ENCODE results near the gene PRKAR2B. TPM values are rescaled to one million over a fixed set of nuclear protein-coding genes. Genes with fewer than 3 reads are reported as not detected.

The PRKAR2B gene
- total RNA-seq, 1 donor from 2014 or later = 21.8 TPM

DNA sequence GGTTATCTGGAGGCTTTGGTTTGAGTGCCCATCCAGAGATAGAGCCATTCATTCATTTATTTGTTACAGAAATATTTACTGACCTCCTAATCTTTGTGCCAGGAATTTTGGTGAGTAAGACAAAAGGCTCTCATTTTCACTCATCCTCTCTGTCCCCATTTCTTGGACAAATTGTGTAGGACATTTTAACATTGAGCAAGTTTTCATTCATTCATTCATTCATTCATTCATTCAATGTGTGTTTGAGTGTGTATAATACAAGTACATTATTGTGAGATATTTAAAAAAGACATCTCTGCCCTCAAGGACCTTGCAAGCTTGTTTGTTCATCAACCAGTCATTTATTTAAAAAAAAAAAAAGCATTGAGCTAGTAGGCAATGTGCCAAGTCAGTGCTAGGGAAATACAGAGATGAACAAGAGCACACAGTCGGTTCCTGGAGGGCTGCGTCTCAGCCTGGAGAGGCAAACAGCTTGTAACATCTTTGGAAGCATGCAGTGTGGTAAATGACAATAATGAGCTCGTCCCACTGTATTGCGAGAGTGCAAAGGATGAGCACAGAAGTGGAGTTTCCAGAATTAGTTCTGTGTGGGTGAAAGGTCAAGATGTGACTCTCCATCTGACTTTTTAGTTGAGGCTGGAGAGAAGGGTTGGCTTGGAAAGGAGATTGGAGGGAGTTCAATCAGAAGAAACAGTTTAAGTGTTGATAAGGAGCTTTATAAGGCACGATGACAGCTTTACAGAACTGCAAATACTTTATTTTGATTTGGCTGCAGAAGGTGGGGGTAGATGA, 73.8 kb downstream of the PRKAR2B start:
- intact Hi-C loops (cut with micrococcal nuclease) = no loop called here
- Histone ChIP-seq H3K4me1 (peaks cover 35% of the 10 kb centered on the region), H3K9me3 (replicated peaks) (no peaks in the 10 kb centered on the region), H3K27ac (replicated peaks) (no peak overlapping the region), H3K36me3 (no peaks in the 10 kb centered on the region), H3K27me3 (ENCODE audit: low read depth) (no peaks in the 10 kb centered on the region), H3K4me3 (no peak overlapping the region)
- TF ChIP-seq, protein P1, sequence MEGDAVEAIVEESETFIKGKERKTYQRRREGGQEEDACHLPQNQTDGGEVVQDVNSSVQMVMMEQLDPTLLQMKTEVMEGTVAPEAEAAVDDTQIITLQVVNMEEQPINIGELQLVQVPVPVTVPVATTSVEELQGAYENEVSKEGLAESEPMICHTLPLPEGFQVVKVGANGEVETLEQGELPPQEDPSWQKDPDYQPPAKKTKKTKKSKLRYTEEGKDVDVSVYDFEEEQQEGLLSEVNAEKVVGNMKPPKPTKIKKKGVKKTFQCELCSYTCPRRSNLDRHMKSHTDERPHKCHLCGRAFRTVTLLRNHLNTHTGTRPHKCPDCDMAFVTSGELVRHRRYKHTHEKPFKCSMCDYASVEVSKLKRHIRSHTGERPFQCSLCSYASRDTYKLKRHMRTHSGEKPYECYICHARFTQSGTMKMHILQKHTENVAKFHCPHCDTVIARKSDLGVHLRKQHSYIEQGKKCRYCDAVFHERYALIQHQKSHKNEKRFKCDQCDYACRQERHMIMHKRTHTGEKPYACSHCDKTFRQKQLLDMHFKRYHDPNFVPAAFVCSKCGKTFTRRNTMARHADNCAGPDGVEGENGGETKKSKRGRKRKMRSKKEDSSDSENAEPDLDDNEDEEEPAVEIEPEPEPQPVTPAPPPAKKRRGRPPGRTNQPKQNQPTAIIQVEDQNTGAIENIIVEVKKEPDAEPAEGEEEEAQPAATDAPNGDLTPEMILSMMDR (IDR thresholded peaks at IDR 0.05; ENCODE audit: borderline replicate concordance) = no peak
- no peak for DNase-seq

DNA sequence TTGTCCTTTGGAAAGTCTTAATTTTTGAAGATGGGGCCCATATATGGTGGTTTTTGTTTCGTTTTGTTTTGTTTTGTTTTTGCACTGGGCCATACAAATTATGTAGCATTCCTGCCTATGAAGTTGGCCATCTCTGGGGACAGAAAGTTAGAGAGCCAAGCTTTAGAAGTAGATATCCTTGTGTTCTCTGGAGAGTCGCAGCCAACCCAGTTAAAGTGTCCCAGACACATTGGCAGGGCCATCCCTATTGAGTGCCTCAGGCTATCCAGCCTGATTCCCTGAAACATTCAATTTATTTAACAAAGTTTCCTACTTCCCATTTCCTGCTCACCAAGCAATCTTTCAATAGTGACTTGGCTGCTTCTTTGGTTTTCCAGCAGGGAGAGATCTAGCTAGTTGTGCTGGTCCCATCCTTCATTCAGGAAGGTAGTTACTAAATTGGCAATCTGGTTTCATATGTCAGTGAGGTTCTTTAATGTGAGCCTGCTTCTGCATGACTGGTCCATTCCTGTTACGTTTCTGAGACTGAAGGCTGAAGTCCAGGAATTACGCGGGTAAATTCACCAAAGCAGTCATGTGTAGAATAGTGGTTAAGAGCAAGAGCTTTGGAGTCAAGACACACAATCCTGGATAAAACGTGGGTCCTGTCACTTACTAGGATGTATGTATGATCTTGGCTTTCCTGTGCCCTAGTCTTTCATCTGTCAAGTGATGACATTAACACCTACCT, 75.0 kb downstream of the PRKAR2B start:
- intact Hi-C loops (cut with micrococcal nuclease) = no loop called here
- no peaks in the 10 kb centered on the region for H3K36me3 ChIP-seq
- H3K4me1 ChIP-seq = peaks cover 35% of the 10 kb centered on the region
- no peak overlapping the region for H3K27ac ChIP-seq (replicated peaks)
- H3K4me3 ChIP-seq = no peak overlapping the region
- TF ChIP-seq, protein P1 (IDR thresholded peaks at IDR 0.05; ENCODE audit: borderline replicate concordance) = no peak
- DNase-seq = no peak
- no peaks in the 10 kb centered on the region for H3K27me3 ChIP-seq (ENCODE audit: low read depth)
- no peaks in the 10 kb centered on the region for H3K9me3 ChIP-seq (replicated peaks)

GRCh38 chr7:107122486-107122911, 78.0 kb downstream of the PRKAR2B start:
- TF ChIP-seq, protein P1 (IDR thresholded peaks at IDR 0.05; ENCODE audit: borderline replicate concordance) = no peak
- Histone ChIP-seq H3K9me3 (replicated peaks) (no peaks in the 10 kb centered on the region), H3K27ac (replicated peaks) (peak overlapping the region; percentile 18), H3K4me3 (no peak overlapping the region), H3K4me1 (peaks cover 19% of the 10 kb centered on the region), H3K36me3 (no peaks in the 10 kb centered on the region), H3K27me3 (ENCODE audit: low read depth) (no peaks in the 10 kb centered on the region)
- intact Hi-C loops (cut with micrococcal nuclease) = no loop called here
- no peak for DNase-seq

DNA sequence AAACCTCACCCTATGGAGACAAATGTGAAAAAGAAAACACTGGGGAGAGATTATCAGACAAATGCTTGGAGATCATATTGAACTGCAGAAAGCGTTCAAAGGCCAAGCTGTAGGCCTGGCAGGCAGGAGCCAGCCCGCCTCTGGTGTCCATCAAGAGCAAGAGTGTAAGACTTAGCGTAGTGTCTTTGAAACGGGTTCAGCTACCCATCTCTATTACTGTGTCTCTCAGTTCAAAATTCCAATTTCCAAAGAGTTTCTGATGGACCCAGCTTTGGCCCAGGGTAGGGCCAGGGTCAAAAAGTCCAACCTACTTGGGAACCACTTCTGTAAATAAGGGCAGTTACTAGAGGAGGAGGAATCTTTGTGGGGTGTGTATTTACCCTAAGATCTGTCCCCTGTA, 78.9 kb downstream of the PRKAR2B start:
- intact Hi-C loops (cut with micrococcal nuclease) = no loop called here
- H3K9me3 ChIP-seq (replicated peaks) = no peaks in the 10 kb centered on the region
- H3K27ac ChIP-seq (replicated peaks) = no peak overlapping the region
- no peak overlapping the region for H3K4me3 ChIP-seq
- TF ChIP-seq, protein P1 (IDR thresholded peaks at IDR 0.05; ENCODE audit: borderline replicate concordance) = no peak
- H3K36me3 ChIP-seq = no peaks in the 10 kb centered on the region
- DNase-seq = no peak
- H3K4me1 ChIP-seq = peaks cover 10% of the 10 kb centered on the region
- H3K27me3 ChIP-seq (ENCODE audit: low read depth) = no peaks in the 10 kb centered on the region

DNA sequence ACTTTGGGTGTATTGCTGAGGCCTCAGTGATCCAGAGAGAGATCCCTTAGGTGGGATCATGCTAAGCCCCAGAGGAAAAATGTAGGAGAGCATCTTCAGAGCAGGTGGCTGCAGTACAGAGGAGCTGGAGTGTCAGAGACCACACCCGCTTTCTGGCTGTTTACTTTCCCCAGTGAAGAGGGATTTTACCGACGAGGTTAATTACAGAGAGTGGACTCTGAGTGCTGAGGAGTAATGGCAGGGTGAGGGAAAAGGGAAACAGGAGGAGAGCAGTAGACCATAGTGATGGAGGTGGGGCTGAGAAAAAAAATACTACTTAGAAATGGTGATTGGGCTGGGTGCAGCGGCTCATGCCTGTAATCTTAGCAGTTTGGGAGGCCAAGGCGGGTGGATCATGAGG, 81.0 kb downstream of the PRKAR2B start:
- no peaks in the 10 kb centered on the region for H3K9me3 ChIP-seq (replicated peaks)
- no peak for DNase-seq
- no peaks in the 10 kb centered on the region for H3K27me3 ChIP-seq (ENCODE audit: low read depth)

More for the DNA sequence above, 81.0 kb downstream of the PRKAR2B start:
- Histone ChIP-seq H3K4me3 (no peak overlapping the region), H3K36me3 (no peaks in the 10 kb centered on the region), H3K4me1 (no peaks in the 10 kb centered on the region), H3K27ac (replicated peaks) (no peak overlapping the region)
- intact Hi-C loops (cut with micrococcal nuclease) = no loop called here
- TF ChIP-seq, protein P1 (IDR thresholded peaks at IDR 0.05; ENCODE audit: borderline replicate concordance) = no peak

Data from left ventricle myocardium inferior (tissue), 1 donor.